Mesenchymal stem cell (in vitro differentiated cells and primary cell): ENCODE results near the gene MAMDC4.
A peak's percentile ranks its signal among the peaks of the same experiment; 100 is the strongest.

ENCODE experiments used
- DNase-seq: peaks from one replicate; pipeline ENCODE4 v3.0.0-alpha.2; 2013
- H2AFZ ChIP-seq: one replicate; pipeline ENCODE4 v1.6.1; 2013; ENCODE audit warnings: low read depth, mild to moderate bottlenecking, control low read depth, inconsistent platforms, low read length, moderate library complexity
- H2AK5ac ChIP-seq: 2 replicates; pipeline ENCODE4 v1.6.1; 2013; ENCODE audit warnings: low read length, moderate library complexity, mild to moderate bottlenecking, inconsistent platforms; ENCODE audit not compliant: severe bottlenecking
- H2BK120ac ChIP-seq: one replicate; pipeline ENCODE4 v1.6.1; 2013; ENCODE audit warnings: low read depth, mild to moderate bottlenecking, inconsistent platforms, low read length, moderate library complexity
- H2BK12ac ChIP-seq, 2 experiments: one replicate each; pipeline ENCODE4 v1.6.1; 2013; ENCODE audit warnings: inconsistent platforms in 2 of 2, low read length in 2 of 2, mild to moderate bottlenecking in 2 of 2, moderate library complexity in 2 of 2, control low read depth in 1 of 2
- H2BK15ac ChIP-seq: one replicate; pipeline ENCODE4 v1.6.1; 2013; ENCODE audit warnings: mild to moderate bottlenecking, low read depth, inconsistent platforms; ENCODE audit not compliant: poor library complexity, severe bottlenecking
- H2BK5ac ChIP-seq: 2 replicates; pipeline ENCODE4 v1.6.1; 2013; ENCODE audit warnings: low read depth, mild to moderate bottlenecking, low read length, control low read depth, inconsistent platforms; ENCODE audit not compliant: poor library complexity, severe bottlenecking
- H3K14ac ChIP-seq, 2 experiments: one replicate each; pipeline ENCODE4 v1.6.1; 2013; ENCODE audit warnings: inconsistent platforms in 2 of 2, low read length in 2 of 2, control low read depth in 1 of 2, mild to moderate bottlenecking in 1 of 2, moderate library complexity in 1 of 2
- H3K18ac ChIP-seq, 2 experiments: one replicate each; pipeline ENCODE4 v1.6.1; 2013; ENCODE audit warnings: inconsistent platforms in 2 of 2, low read length in 2 of 2, control low read depth in 1 of 2, low read depth in 1 of 2, mild to moderate bottlenecking in 1 of 2
- H3K23ac ChIP-seq, 2 experiments: one replicate each; pipeline ENCODE4 v1.6.1; 2013; ENCODE audit warnings: inconsistent platforms in 2 of 2, low read length in 2 of 2, mild to moderate bottlenecking in 2 of 2, moderate library complexity in 2 of 2, control low read depth in 1 of 2
- H3K27ac ChIP-seq: 2 replicates; pipeline ENCODE4 v1.5.1; 2013; ENCODE audit warnings: mild to moderate bottlenecking, moderate library complexity, low read length, control low read depth, inconsistent platforms; ENCODE audit not compliant: poor library complexity, severe bottlenecking
- H3K27me3 ChIP-seq, 2 experiments: 2 replicates each; pipeline versions ENCODE4 v1.6.1 to v1.7.0; 2013; ENCODE audit warnings: low read length in 2 of 2, mild to moderate bottlenecking in 2 of 2, moderate library complexity in 2 of 2, control low read depth in 1 of 2, inconsistent platforms in 1 of 2; ENCODE audit not compliant: control insufficient read depth in 1 of 2, insufficient read depth in 1 of 2
- H3K36me3 ChIP-seq, 2 experiments: 2 replicates each; pipeline versions ENCODE4 v1.6.1 to v1.7.0; 2013; ENCODE audit warnings: low read length in 2 of 2, control low read depth in 1 of 2, inconsistent platforms in 1 of 2, low read depth in 1 of 2, mild to moderate bottlenecking in 1 of 2; ENCODE audit not compliant: insufficient read depth in 2 of 2, control insufficient read depth in 1 of 2
- H3K4ac ChIP-seq, 2 experiments: one replicate each; pipeline ENCODE4 v1.6.1; 2013; ENCODE audit warnings: inconsistent platforms in 2 of 2, low read length in 2 of 2, mild to moderate bottlenecking in 2 of 2, moderate library complexity in 2 of 2, control low read depth in 1 of 2, low read depth in 1 of 2
- H3K4me1 ChIP-seq: 2 replicates; pipeline ENCODE4 v1.6.1; 2013; ENCODE audit warnings: low read depth, low read length, control low read depth; ENCODE audit not compliant: control insufficient read depth, insufficient read depth
- H3K4me2 ChIP-seq: 2 replicates; pipeline ENCODE4 v1.6.1; 2013; ENCODE audit warnings: low read length, mild to moderate bottlenecking, inconsistent platforms; ENCODE audit not compliant: poor library complexity, severe bottlenecking
- H3K4me3 ChIP-seq, 2 experiments: 2 replicates each; pipeline versions ENCODE4 v1.5.1 to v1.7.0; 2013; ENCODE audit warnings: low read length in 2 of 2, mild to moderate bottlenecking in 2 of 2, control low read depth in 1 of 2, low read depth in 1 of 2; ENCODE audit not compliant: insufficient read depth in 1 of 2
- H3K79me1 ChIP-seq: replicated peaks from 2 replicates; pipeline ENCODE4 v1.6.1; 2013; ENCODE audit warnings: mild to moderate bottlenecking, control low read depth, low read length, inconsistent platforms; ENCODE audit not compliant: poor library complexity, severe bottlenecking
- H3K9ac ChIP-seq: 2 replicates; pipeline ENCODE4 v1.7.0; 2013; ENCODE audit warnings: mild to moderate bottlenecking, low read length, moderate library complexity
- H3K9me3 ChIP-seq: 2 replicates; pipeline ENCODE4 v1.7.0; 2013; ENCODE audit warnings: mild to moderate bottlenecking, low read length; ENCODE audit not compliant: control insufficient read depth
- H4K8ac ChIP-seq: one replicate; pipeline ENCODE4 v1.6.1; 2013; ENCODE audit warnings: inconsistent platforms, mild to moderate bottlenecking, low read length, moderate library complexity
- H4K91ac ChIP-seq: one replicate; pipeline ENCODE4 v1.6.1; 2013; ENCODE audit warnings: mild to moderate bottlenecking, low read length, inconsistent platforms
- WGBS: methylation state at CpG from one replicate; pipeline ENCODE4 v1.1.7; 2013; ENCODE audit warnings: mixed read lengths; 5-methylcytosine and 5-hydroxymethylcytosine counted together

Gene MAMDC4

DNA sequence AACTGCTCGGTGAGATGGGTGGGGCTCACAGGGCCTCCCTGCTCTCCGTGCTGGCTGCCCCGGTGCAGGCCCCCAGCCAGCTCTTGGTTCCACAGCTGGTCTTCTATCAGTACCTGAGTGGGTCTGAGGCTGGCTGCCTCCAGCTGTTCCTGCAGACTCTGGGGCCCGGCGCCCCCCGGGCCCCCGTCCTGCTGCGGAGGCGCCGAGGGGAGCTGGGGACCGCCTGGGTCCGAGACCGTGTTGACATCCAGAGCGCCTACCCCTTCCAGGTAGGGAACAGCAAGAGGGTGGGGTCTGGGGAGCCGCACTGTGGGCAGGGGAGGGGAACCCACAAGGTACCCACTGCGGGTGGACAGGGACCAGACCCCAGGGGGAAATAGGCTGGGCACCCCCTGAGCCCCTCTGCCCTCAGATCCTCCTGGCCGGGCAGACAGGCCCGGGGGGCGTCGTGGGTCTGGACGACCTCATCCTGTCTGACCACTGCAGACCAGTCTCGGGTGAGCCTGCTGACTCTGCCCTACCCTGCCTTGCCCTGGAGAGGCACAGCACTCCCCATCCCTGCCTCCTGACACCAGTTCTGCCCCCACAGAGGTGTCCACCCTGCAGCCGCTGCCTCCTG, 2.8 kb downstream of the MAMDC4 start:
- no peak overlapping the region for H4K91ac ChIP-seq
- H3K4ac ChIP-seq = no peak overlapping the region
- H3K9me3 ChIP-seq = no peaks in the 10 kb centered on the region
- H3K79me1 ChIP-seq = peaks cover 28% of the 10 kb centered on the region
- no peak overlapping the region for H3K23ac ChIP-seq
- H4K8ac ChIP-seq = no peak overlapping the region
- H3K9ac ChIP-seq = no peak overlapping the region
- H3K36me3 ChIP-seq = peaks cover 0 to 80% of the 10 kb centered on the region in 2 experiments
- no peak overlapping the region for H2BK12ac ChIP-seq
- H3K4me1 ChIP-seq = peaks cover 75% of the 10 kb centered on the region
- H3K27me3 ChIP-seq = no peaks in the 10 kb centered on the region
- H2BK15ac ChIP-seq = no peak overlapping the region
- no peak for DNase-seq
- no peak overlapping the region for H2AFZ ChIP-seq
- H2BK120ac ChIP-seq = no peak overlapping the region
- no peak overlapping the region for H3K14ac ChIP-seq
- no peak overlapping the region for H3K4me3 ChIP-seq
- no peak overlapping the region for H2AK5ac ChIP-seq
- no peak overlapping the region for H3K18ac ChIP-seq
- 88% methylated on average over 23 of the region's 23 CpGs for WGBS
- no peak overlapping the region for H3K27ac ChIP-seq
- no peak overlapping the region for H3K4me2 ChIP-seq
- H2BK5ac ChIP-seq = no peak overlapping the region

DNA sequence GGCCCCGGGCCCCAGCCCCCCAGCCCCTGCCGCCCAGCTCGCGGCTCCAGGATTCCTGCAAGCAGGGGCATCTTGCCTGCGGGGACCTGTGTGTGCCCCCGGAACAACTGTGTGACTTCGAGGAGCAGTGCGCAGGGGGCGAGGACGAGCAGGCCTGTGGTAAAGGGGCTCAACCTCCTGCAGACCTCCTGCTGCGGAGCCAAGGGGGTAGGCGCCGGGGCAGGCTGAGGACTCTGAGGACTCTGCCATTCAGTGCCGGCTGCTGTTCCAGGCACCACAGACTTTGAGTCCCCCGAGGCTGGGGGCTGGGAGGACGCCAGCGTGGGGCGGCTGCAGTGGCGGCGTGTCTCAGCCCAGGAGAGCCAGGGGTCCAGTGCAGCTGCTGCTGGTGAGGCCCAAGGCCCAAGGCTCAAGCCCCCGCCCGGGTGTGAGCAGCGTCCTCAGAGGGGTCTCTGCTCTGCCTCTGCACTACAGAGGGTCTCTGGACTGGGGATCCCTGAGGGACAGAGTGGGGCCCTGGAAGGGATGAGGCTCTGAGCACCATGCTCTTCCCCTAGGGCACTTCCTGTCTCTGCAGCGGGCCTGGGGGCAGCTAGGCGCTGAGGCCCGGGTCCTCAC, 3.4 kb downstream of the MAMDC4 start:
- H2BK12ac ChIP-seq = no peak overlapping the region
- H2AK5ac ChIP-seq = no peak overlapping the region
- H3K27me3 ChIP-seq = no peaks in the 10 kb centered on the region
- H3K23ac ChIP-seq = no peak overlapping the region
- H2BK120ac ChIP-seq = no peak overlapping the region
- WGBS = 92% methylated on average over 26 of the region's 26 CpGs
- H3K9ac ChIP-seq = no peak overlapping the region
- H2BK5ac ChIP-seq = no peak overlapping the region
- H2AFZ ChIP-seq = no peak overlapping the region
- H4K91ac ChIP-seq = no peak overlapping the region
- H3K4ac ChIP-seq = no peak overlapping the region
- no peak overlapping the region for H3K4me3 ChIP-seq
- H4K8ac ChIP-seq = no peak overlapping the region
- H2BK15ac ChIP-seq = no peak overlapping the region
- H3K4me1 ChIP-seq = peaks cover 69% of the 10 kb centered on the region
- no peak for DNase-seq
- no peak overlapping the region for H3K27ac ChIP-seq
- peaks cover 25% of the 10 kb centered on the region for H3K79me1 ChIP-seq
- H3K4me2 ChIP-seq = no peak overlapping the region
- H3K9me3 ChIP-seq = no peaks in the 10 kb centered on the region
- H3K14ac ChIP-seq = no peak overlapping the region
- peaks cover 3 to 80% of the 10 kb centered on the region in 2 experiments for H3K36me3 ChIP-seq
- no peak overlapping the region for H3K18ac ChIP-seq

DNA sequence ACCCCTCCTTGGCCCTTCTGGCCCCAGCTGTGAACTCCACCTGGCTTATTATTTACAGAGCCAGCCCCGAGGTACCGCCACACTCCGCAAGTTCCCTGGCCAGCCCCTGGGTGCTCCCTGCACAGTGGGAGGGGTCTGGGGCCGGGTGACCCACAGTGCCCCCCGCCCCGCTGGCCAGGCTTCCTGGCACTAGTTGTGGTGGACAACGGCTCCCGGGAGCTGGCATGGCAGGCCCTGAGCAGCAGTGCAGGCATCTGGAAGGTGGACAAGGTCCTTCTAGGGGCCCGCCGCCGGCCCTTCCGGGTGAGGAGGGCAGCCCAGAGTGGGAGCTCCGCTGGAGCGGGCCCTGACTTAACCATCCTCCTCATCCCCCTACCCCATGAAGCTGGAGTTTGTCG, 3.9 kb downstream of the MAMDC4 start:
- no peaks in the 10 kb centered on the region for H3K9me3 ChIP-seq
- no peak overlapping the region for H4K91ac ChIP-seq
- H2BK120ac ChIP-seq = no peak overlapping the region
- H3K79me1 ChIP-seq = peaks cover 22% of the 10 kb centered on the region
- no peak overlapping the region for H4K8ac ChIP-seq
- no peak overlapping the region for H3K23ac ChIP-seq
- H2BK12ac ChIP-seq = no peak overlapping the region
- H3K36me3 ChIP-seq = peaks cover 8 to 80% of the 10 kb centered on the region in 2 experiments
- H2AK5ac ChIP-seq = peak overlapping the region; percentile 33
- H3K14ac ChIP-seq = no peak overlapping the region
- H3K4ac ChIP-seq = no peak overlapping the region
- 93% methylated on average over 15 of the region's 15 CpGs for WGBS
- H3K4me3 ChIP-seq = no peak overlapping the region
- no peak overlapping the region for H2AFZ ChIP-seq
- peaks cover 65% of the 10 kb centered on the region for H3K4me1 ChIP-seq
- no peak overlapping the region for H3K18ac ChIP-seq
- no peak overlapping the region for H3K9ac ChIP-seq
- H3K4me2 ChIP-seq = no peak overlapping the region
- DNase-seq = no peak
- no peaks in the 10 kb centered on the region for H3K27me3 ChIP-seq
- H2BK15ac ChIP-seq = no peak overlapping the region
- no peak overlapping the region for H2BK5ac ChIP-seq
- H3K27ac ChIP-seq = no peak overlapping the region

DNA sequence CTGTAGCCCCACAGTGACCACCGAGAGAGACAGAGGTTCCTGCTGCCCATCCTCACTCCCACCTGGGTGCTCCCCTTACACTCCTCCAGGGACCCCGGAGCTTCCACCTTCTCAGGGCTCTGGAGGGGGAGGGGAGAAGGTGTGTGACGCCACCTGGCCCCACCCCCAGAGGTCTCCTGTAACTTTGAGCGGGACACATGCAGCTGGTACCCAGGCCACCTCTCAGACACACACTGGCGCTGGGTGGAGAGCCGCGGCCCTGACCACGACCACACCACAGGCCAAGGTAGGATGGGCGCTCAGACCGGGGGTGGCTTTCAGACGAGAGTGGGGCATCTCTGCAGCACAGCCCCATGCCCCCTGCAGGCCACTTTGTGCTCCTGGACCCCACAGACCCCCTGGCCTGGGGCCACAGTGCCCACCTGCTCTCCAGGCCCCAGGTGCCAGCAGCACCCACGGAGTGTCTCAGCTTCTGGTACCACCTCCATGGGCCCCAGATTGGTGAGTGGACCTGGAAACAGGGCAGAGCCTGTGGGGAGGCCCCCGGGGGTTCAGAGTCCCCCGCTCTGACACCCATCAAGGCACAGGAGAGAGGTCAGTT, 4.5 kb downstream of the MAMDC4 start:
- WGBS = 89% methylated on average over 12 of the region's 14 CpGs
- Histone ChIP-seq H3K4ac (no peak overlapping the region), H3K14ac (no peak overlapping the region), H4K8ac (peak overlapping the region; percentile 40), H2BK5ac (no peak overlapping the region), H2AK5ac (peak overlapping the region; percentile 33), H3K9me3 (no peaks in the 10 kb centered on the region), H3K4me2 (no peak overlapping the region), H3K18ac (no peak overlapping the region), H2AFZ (no peak overlapping the region), H3K9ac (no peak overlapping the region), H2BK120ac (no peak overlapping the region), H3K23ac (no peak overlapping the region), H2BK15ac (no peak overlapping the region), H3K27ac (no peak overlapping the region), H3K36me3 (peaks cover 14 to 80% of the 10 kb centered on the region in 2 experiments), H3K4me3 (no peak overlapping the region), H4K91ac (no peak overlapping the region), H3K79me1 (peaks cover 20% of the 10 kb centered on the region), H3K4me1 (peaks cover 59% of the 10 kb centered on the region), H2BK12ac (no peak overlapping the region), H3K27me3 (no peaks in the 10 kb centered on the region)
- DNase-seq = no peak
